ENCODE measurements around the gene HSF5. TPM values are rescaled to one million over a fixed set of nuclear protein-coding genes. Genes with fewer than 3 reads are reported as not detected.

Gene HSF5
- total RNA-seq, 1 donor from 2014 or later = 0.20 TPM

GRCh38 chr17:58534331-58534730, 46.1 kb upstream of the HSF5 start:
- ATAC-seq (no peak), DNase-seq (no peak)
- H3K27ac ChIP-seq = no peak overlapping the region
- no peaks in the 10 kb centered on the region for H3K9me3 ChIP-seq
- intact Hi-C loops (cut with DNase I) = no loop called here
- peaks cover 9% of the 10 kb centered on the region for H3K4me1 ChIP-seq
- H3K36me3 ChIP-seq = no peaks in the 10 kb centered on the region
- TF ChIP-seq CTCF (IDR thresholded peaks at IDR 0.05) = no peak
- no peaks in the 10 kb centered on the region for H3K27me3 ChIP-seq
- H3K4me3 ChIP-seq = no peak overlapping the region

GRCh38 chr17:58533616-58534188, 45.5 kb upstream of the HSF5 start:
- DNase-seq = no peak
- H3K27me3 ChIP-seq = no peaks in the 10 kb centered on the region
- TF ChIP-seq CTCF (IDR thresholded peaks at IDR 0.05) = no peak
- no peaks in the 10 kb centered on the region for H3K36me3 ChIP-seq
- H3K4me1 ChIP-seq = peaks cover 9% of the 10 kb centered on the region
- H3K27ac ChIP-seq = no peak overlapping the region
- no peak for ATAC-seq
- H3K4me3 ChIP-seq = no peak overlapping the region
- H3K9me3 ChIP-seq = no peaks in the 10 kb centered on the region
- intact Hi-C loops (cut with DNase I) = no loop called here

- TF ChIP-seq CTCF (IDR thresholded peaks at IDR 0.05) = no peak
Measured at GRCh38 chr17:58532555-58532951, 44.3 kb upstream of the HSF5 start.

GRCh38 chr17:58531661-58532554, 43.7 kb upstream of the HSF5 start:
- Histone ChIP-seq H3K4me3 (peak overlapping the region; percentile 57), H3K27me3 (no peaks in the 10 kb centered on the region), H3K27ac (peak overlapping the region; percentile 58), H3K9me3 (no peaks in the 10 kb centered on the region), H3K4me1 (peaks cover 22% of the 10 kb centered on the region), H3K36me3 (no peaks in the 10 kb centered on the region)
- peak; percentile 89 for ATAC-seq
- intact Hi-C loops (cut with DNase I) = no loop called here
- DNase-seq = peak; percentile 79
- TF ChIP-seq CTCF (IDR thresholded peaks at IDR 0.05) = no peak

More at GRCh38 chr17:58532555-58532951, 44.3 kb upstream of the HSF5 start:
- no peaks in the 10 kb centered on the region for H3K9me3 ChIP-seq
- no peak for ATAC-seq
- H3K4me3 ChIP-seq = peak overlapping the region; percentile 57
- no peaks in the 10 kb centered on the region for H3K36me3 ChIP-seq
- peak overlapping the region; percentile 42 for H3K27ac ChIP-seq
- H3K27me3 ChIP-seq = no peaks in the 10 kb centered on the region
- no peak for DNase-seq
- H3K4me1 ChIP-seq = peaks cover 16% of the 10 kb centered on the region
- intact Hi-C loops (cut with DNase I) = no loop called here

- Histone ChIP-seq H3K27ac (peak overlapping the region; percentile 58), H3K36me3 (no peaks in the 10 kb centered on the region), H3K9me3 (no peaks in the 10 kb centered on the region), H3K4me3 (peak overlapping the region; percentile 57), H3K4me1 (peaks cover 25% of the 10 kb centered on the region), H3K27me3 (no peaks in the 10 kb centered on the region)
- no peak for TF ChIP-seq CTCF (IDR thresholded peaks at IDR 0.05)
- no peak for DNase-seq
- intact Hi-C loops (cut with DNase I) = no loop called here
- no peak for ATAC-seq
Measured at GRCh38 chr17:58531122-58531521, 42.9 kb upstream of the HSF5 start.
